COR-L47 (cell line): ENCODE measurements around the gene PIP5K1B.

ENCODE experiments used
- DNase-seq: peaks from one replicate; lab custom pipeline; 2025; lab: John Stamatoyannopoulos, UW

PIP5K1B gene

GRCh38 chr9:68852941-68853340 lies 147.9 kb downstream of the PIP5K1B start:
- DNase-seq: no peak

- no peak for DNase-seq
Measured at GRCh38 chr9:68859347-68859746, 154.3 kb downstream of the PIP5K1B start.

- no peak for DNase-seq
Measured at GRCh38 chr9:68860419-68860818, 155.4 kb downstream of the PIP5K1B start.

- DNase-seq: no peak
Measured at GRCh38 chr9:68861436-68861835, 156.4 kb downstream of the PIP5K1B start.

- no peak for DNase-seq
Measured at GRCh38 chr9:68867066-68867465, 162.0 kb downstream of the PIP5K1B start.

GRCh38 chr9:68869022-68869421 lies 164.0 kb downstream of the PIP5K1B start:
- DNase-seq: no peak

GRCh38 chr9:68870086-68870485 lies 165.0 kb downstream of the PIP5K1B start:
- no peak for DNase-seq

GRCh38 chr9:68871236-68871635 lies 166.2 kb downstream of the PIP5K1B start:
- no peak for DNase-seq

GRCh38 chr9:68872026-68872501 lies 167.0 kb downstream of the PIP5K1B start:
- peak; percentile 82 for DNase-seq

GRCh38 chr9:68873179-68873578 lies 168.1 kb downstream of the PIP5K1B start:
- no peak for DNase-seq

- no peak for DNase-seq
Measured at GRCh38 chr9:68876273-68876672, 171.2 kb downstream of the PIP5K1B start.

GRCh38 chr9:68876681-68877080 lies 171.6 kb downstream of the PIP5K1B start:
- no peak for DNase-seq

- no peak for DNase-seq
Measured at GRCh38 chr9:68877219-68877618, 172.2 kb downstream of the PIP5K1B start.

- DNase-seq: no peak
Measured at GRCh38 chr9:68878450-68878849, 173.4 kb downstream of the PIP5K1B start.

GRCh38 chr9:68883224-68883623 lies 178.2 kb downstream of the PIP5K1B start:
- DNase-seq: no peak

- DNase-seq: no peak
Measured at GRCh38 chr9:68887232-68887631, 182.2 kb downstream of the PIP5K1B start.

GRCh38 chr9:68894502-68894901 lies 189.5 kb downstream of the PIP5K1B start:
- DNase-seq: no peak

- DNase-seq: no peak
Measured at GRCh38 chr9:68895741-68896478, 190.9 kb downstream of the PIP5K1B start.

GRCh38 chr9:68896486-68896885 lies 191.4 kb downstream of the PIP5K1B start:
- no peak for DNase-seq

- DNase-seq: no peak
Measured at GRCh38 chr9:68897577-68898145, 192.6 kb downstream of the PIP5K1B start.

GRCh38 chr9:68898781-68899439 lies 193.9 kb downstream of the PIP5K1B start:
- DNase-seq: no peak

GRCh38 chr9:68904454-68904853 lies 199.4 kb downstream of the PIP5K1B start:
- no peak for DNase-seq

GRCh38 chr9:68905129-68905528 lies 200.1 kb downstream of the PIP5K1B start:
- no peak for DNase-seq
